ENCODE data around the gene LACTB.
"Not testable (repeated sequence)": the region's sequence is repeated elsewhere in the genome, so short reads cannot be mapped to it uniquely, and the experiment has no call there.

The LACTB gene

GRCh38 chr15:63104727-63105126 is 16.9 kb upstream of the LACTB start:
- Mint-ChIP-seq H3K9me3 (ENCODE audit: low read depth) (no peaks in the 10 kb centered on the region), H3K4me3 (no peak overlapping the region), H3K27ac (no peak overlapping the region), H3K36me3 (no peaks in the 10 kb centered on the region), H3K27me3 (peaks cover 6% of the 10 kb centered on the region), H3K4me1 (ENCODE audit: low read depth) (no peaks in the 10 kb centered on the region)

- not testable (repeated sequence) for H3K4me3 Mint-ChIP-seq; H3K9me3 Mint-ChIP-seq (ENCODE audit: low read depth); H3K4me1 Mint-ChIP-seq (ENCODE audit: low read depth); H3K27me3 Mint-ChIP-seq; H3K27ac Mint-ChIP-seq; H3K36me3 Mint-ChIP-seq
Observed at GRCh38 chr15:63105354-63105753, 16.3 kb upstream of the LACTB start.

DNA sequence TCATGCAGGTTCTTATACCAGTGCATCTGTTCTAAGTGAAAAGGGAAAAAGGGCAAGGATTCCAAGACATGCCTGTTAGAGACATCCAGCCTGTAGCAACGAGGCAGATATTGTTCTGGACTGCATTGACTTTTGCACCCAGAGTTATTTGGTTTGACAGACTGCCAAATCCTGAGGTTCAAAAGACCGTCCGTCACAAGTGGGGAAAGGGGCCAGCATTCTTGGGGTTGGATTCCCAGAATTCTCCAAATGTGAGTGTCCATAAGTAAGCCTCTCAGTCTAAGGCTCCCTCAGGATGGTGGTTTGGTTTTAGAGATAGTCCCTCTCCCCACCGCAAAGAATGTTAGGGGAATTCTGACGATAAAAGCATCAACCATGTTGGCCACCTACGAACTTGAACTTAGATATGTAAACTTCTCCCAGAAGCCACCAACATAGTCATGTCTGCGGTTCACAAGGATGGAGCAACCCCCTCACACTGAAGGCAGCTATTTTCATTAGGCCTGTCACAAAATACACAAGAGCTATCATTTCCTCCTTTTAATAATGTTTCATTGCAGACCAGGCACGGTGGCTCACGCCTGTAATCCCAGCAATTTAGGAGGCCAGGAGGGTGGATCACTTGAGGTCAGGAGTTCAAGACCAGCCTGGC is 13.6 kb upstream of the LACTB start:
- Mint-ChIP-seq H3K9me3 (ENCODE audit: low read depth) (no peaks in the 10 kb centered on the region), H3K4me3 (no peak overlapping the region), H3K27ac (no peak overlapping the region)

DNA sequence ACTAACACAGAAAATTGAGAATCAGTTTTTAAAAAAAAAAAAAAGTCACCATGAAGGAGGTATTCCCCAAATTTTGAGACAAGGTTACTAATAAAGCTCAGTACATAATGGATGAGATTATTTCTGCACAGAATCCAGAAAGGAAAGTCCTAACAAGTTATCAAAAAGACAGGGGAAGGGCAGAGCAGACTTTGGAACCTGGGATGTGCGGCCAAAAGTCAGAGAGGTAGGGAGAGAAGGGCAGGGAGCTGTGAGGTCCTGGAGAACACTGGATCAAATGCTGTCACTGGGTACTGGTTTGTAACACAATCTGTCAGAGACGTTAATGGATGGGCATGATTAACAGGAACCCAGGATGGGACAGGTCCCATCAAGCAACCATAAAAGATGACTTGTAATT is 12.2 kb upstream of the LACTB start:
- H3K27me3 Mint-ChIP-seq = peaks cover 6% of the 10 kb centered on the region
- H3K4me1 Mint-ChIP-seq (ENCODE audit: low read depth) = no peaks in the 10 kb centered on the region
- H3K36me3 Mint-ChIP-seq = no peaks in the 10 kb centered on the region
- H3K27ac Mint-ChIP-seq = no peak overlapping the region
- no peak overlapping the region for H3K4me3 Mint-ChIP-seq
- H3K9me3 Mint-ChIP-seq (ENCODE audit: low read depth) = no peaks in the 10 kb centered on the region

More for the DNA sequence above, 13.6 kb upstream of the LACTB start:
- no peaks in the 10 kb centered on the region for H3K36me3 Mint-ChIP-seq
- H3K27me3 Mint-ChIP-seq = peaks cover 6% of the 10 kb centered on the region
- no peaks in the 10 kb centered on the region for H3K4me1 Mint-ChIP-seq (ENCODE audit: low read depth)

GRCh38 chr15:63109920-63110319 is 11.7 kb upstream of the LACTB start:
- Mint-ChIP-seq H3K4me1 (ENCODE audit: low read depth) (no peaks in the 10 kb centered on the region), H3K9me3 (ENCODE audit: low read depth) (no peaks in the 10 kb centered on the region), H3K36me3 (no peaks in the 10 kb centered on the region), H3K27me3 (peaks cover 5% of the 10 kb centered on the region), H3K4me3 (no peak overlapping the region), H3K27ac (no peak overlapping the region)

DNA sequence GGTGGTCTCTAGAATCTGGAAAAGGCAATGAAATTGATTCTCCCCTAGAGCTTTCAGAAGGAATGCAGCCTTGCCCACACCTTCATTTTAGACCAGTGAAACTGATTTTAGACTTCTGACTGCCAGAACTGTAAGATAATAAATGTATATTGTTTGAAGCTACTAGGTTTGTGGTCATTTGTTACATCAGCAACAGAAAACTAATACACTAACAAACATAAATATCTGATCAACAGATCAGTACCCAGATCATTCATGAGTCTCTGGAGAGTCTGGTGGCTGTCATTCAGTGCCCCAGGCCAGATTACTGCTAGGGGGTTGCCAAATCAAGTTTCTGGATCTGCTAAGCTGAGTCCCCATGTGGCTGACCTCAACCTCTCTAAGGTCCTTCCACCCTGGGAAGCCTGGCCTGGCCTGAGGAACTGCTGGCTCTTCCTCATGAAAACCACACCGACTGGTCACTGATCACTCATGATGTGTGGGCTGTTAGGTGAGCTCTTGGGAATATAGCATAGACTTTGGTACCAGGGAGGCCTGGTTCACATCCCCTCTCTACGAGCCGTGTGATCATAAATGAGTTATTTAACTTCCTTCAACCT is 11.1 kb upstream of the LACTB start:
- no peak overlapping the region for H3K27ac Mint-ChIP-seq
- H3K4me3 Mint-ChIP-seq = no peak overlapping the region
- H3K9me3 Mint-ChIP-seq (ENCODE audit: low read depth) = no peaks in the 10 kb centered on the region
- H3K36me3 Mint-ChIP-seq = no peaks in the 10 kb centered on the region
- H3K4me1 Mint-ChIP-seq (ENCODE audit: low read depth) = no peaks in the 10 kb centered on the region
- H3K27me3 Mint-ChIP-seq = peaks cover 4% of the 10 kb centered on the region

- H3K9me3 Mint-ChIP-seq (ENCODE audit: low read depth) = no peaks in the 10 kb centered on the region
- H3K27me3 Mint-ChIP-seq = peaks cover 4% of the 10 kb centered on the region
- H3K27ac Mint-ChIP-seq = no peak overlapping the region
- H3K4me1 Mint-ChIP-seq (ENCODE audit: low read depth) = no peaks in the 10 kb centered on the region
- H3K36me3 Mint-ChIP-seq = no peaks in the 10 kb centered on the region
- H3K4me3 Mint-ChIP-seq = no peak overlapping the region
Observed at GRCh38 chr15:63111481-63111880, 10.2 kb upstream of the LACTB start.

- Mint-ChIP-seq H3K4me1 (ENCODE audit: low read depth) (no peaks in the 10 kb centered on the region), H3K27me3 (peaks cover 4% of the 10 kb centered on the region), H3K27ac (no peak overlapping the region), H3K9me3 (ENCODE audit: low read depth) (no peaks in the 10 kb centered on the region), H3K36me3 (no peaks in the 10 kb centered on the region), H3K4me3 (no peak overlapping the region)
Observed at GRCh38 chr15:63112871-63113270, 8.8 kb upstream of the LACTB start.

GRCh38 chr15:63114465-63114864 is 7.2 kb upstream of the LACTB start:
- Mint-ChIP-seq H3K27me3 (no peaks in the 10 kb centered on the region), H3K36me3 (peaks cover 1% of the 10 kb centered on the region), H3K27ac (no peak overlapping the region)

DNA sequence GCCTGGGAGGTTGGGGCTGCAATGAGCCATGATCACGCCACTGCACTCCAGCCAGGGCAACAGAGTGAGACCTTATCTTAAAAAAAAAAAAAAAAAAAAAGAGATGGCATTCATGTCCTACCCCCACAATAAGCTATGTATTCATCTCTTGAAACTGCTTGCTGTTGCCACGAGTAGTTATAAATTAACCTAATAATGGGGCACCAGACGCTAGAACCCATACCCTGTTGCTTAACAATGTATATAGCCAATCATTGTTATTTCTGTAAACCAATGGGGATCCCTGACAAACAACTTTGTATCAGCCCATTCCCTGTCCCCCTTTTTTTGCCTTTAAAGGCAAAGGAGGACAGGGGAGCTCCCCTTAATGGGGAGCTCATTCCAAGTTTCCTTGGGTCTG is 2.8 kb upstream of the LACTB start:
- Mint-ChIP-seq H3K4me1 (ENCODE audit: low read depth) (peaks cover 13% of the 10 kb centered on the region), H3K36me3 (peaks cover 5% of the 10 kb centered on the region), H3K27ac (no peak overlapping the region), H3K27me3 (no peaks in the 10 kb centered on the region), H3K4me3 (no peak overlapping the region), H3K9me3 (ENCODE audit: low read depth) (peaks cover 10% of the 10 kb centered on the region)

More at GRCh38 chr15:63114465-63114864, 7.2 kb upstream of the LACTB start:
- Mint-ChIP-seq H3K9me3 (ENCODE audit: low read depth) (peaks cover 4% of the 10 kb centered on the region), H3K4me3 (no peak overlapping the region), H3K4me1 (ENCODE audit: low read depth) (no peaks in the 10 kb centered on the region)

DNA sequence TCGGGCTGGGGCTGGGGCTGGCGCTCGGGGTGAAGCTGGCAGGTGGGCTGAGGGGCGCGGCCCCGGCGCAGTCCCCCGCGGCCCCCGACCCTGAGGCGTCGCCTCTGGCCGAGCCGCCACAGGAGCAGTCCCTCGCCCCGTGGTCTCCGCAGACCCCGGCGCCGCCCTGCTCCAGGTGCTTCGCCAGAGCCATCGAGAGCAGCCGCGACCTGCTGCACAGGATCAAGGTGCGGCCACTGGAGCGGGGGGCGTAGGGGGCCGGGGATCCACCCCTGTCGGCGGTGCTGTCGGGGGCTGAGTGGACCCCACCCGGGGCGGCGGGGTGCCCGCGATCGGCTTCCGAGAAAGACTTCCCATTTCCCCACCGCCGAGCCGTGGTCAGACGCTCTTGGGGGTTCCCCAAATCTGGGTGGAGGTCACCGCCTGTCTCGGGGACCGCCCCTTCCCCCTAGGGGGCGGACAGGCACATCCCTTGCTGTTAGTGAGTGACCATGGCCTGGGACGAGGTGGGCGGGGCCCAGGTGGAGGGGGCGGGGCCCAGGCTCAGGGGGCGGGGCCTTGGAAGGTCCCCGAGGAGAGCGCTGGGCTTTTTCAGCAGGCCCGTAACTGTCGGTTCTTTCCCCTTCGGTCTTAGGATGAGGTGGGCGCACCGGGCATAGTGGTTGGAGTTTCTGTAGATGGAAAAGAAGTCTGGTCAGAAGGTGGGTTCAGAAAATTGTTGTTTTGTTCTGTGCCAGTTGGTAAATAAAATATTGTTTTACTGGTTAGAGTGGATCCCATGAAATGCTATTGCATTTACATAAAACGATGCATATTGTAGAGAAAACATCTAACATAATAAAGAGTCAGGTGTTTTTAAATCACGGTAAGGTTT is 578 bp downstream of the LACTB start:
- H3K27ac Mint-ChIP-seq = peak overlapping the region; percentile 83
- H3K4me3 Mint-ChIP-seq = peak overlapping the region; percentile 96

GRCh38 chr15:63124506-63124905 is 2.8 kb downstream of the LACTB start:
- Mint-ChIP-seq H3K27ac (no peak overlapping the region), H3K4me3 (no peak overlapping the region), H3K9me3 (ENCODE audit: low read depth) (peaks cover 6% of the 10 kb centered on the region), H3K36me3 (peaks cover 10% of the 10 kb centered on the region), H3K27me3 (no peaks in the 10 kb centered on the region), H3K4me1 (ENCODE audit: low read depth) (peaks cover 14% of the 10 kb centered on the region)

More for the DNA sequence above, 578 bp downstream of the LACTB start:
- peaks cover 13% of the 10 kb centered on the region for H3K4me1 Mint-ChIP-seq (ENCODE audit: low read depth)
- H3K9me3 Mint-ChIP-seq (ENCODE audit: low read depth) = peaks cover 10% of the 10 kb centered on the region
- H3K27me3 Mint-ChIP-seq = no peaks in the 10 kb centered on the region
- peaks cover 8% of the 10 kb centered on the region for H3K36me3 Mint-ChIP-seq

DNA sequence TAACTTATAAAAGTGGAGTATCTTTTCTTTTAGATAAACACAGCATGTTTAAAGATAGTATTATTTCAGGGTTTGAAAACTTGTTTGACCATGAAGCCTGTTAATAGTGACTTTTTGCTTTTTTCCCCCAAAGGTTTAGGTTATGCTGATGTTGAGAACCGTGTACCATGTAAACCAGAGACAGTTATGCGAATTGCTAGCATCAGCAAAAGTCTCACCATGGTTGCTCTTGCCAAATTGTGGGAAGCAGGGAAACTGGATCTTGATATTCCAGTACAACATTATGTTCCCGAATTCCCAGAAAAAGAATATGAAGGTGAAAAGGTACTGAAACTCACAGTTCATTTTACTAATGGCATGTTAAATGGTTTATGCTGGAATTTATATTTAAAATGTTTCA is 5.1 kb downstream of the LACTB start:
- peaks cover 8% of the 10 kb centered on the region for H3K36me3 Mint-ChIP-seq
- no peaks in the 10 kb centered on the region for H3K27me3 Mint-ChIP-seq
- no peaks in the 10 kb centered on the region for H3K9me3 Mint-ChIP-seq (ENCODE audit: low read depth)
- no peak overlapping the region for H3K4me3 Mint-ChIP-seq
- no peak overlapping the region for H3K27ac Mint-ChIP-seq
- peaks cover 10% of the 10 kb centered on the region for H3K4me1 Mint-ChIP-seq (ENCODE audit: low read depth)

GRCh38 chr15:63133786-63134185 is 12.1 kb downstream of the LACTB start:
- Mint-ChIP-seq H3K4me3 (no peak overlapping the region), H3K36me3 (peaks cover 6% of the 10 kb centered on the region), H3K27me3 (no peaks in the 10 kb centered on the region), H3K4me1 (ENCODE audit: low read depth) (peaks cover 9% of the 10 kb centered on the region), H3K27ac (no peak overlapping the region), H3K9me3 (ENCODE audit: low read depth) (no peaks in the 10 kb centered on the region)

DNA sequence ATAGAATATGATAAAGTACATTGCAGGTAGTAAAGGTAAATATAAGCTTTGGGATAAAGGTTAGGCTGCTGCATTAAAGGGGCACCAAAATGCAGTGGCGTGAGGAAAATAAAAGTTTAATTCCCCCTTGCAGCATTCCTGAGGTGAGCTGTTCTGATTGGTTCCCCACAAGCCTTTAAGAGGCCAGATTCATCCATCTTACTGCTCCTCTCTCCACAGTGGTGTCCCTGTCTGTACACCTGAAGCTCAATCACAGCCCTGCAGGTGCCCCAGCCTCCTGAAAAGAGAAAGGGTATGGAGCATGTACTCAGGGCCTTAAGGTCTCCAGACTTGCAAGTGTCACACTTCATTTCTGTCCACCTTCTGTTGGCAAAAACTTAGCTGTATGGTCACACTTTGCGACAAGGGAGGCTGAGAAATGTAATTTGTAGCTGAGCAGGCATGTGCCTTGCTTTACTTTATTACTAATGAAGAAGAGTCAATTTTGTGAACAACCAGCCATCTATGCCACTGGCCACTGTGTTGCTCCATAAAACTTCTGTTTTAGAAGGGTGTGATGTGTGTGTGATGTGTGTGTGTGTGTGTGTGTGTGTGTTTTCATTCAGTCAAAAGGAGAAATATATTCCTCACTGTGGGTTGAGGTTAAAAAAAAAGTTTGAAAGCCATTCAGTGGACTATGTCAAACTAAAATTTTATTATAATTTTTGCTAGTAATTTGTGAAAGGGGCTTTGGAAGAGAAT is 12.8 kb downstream of the LACTB start:
- Mint-ChIP-seq H3K27ac (no peak overlapping the region), H3K36me3 (peaks cover 5% of the 10 kb centered on the region), H3K4me1 (ENCODE audit: low read depth) (peaks cover 8% of the 10 kb centered on the region), H3K27me3 (no peaks in the 10 kb centered on the region), H3K4me3 (no peak overlapping the region), H3K9me3 (ENCODE audit: low read depth) (no peaks in the 10 kb centered on the region)

All from activated naive CD8-positive, alpha-beta T cell (primary cell).